HG02623 (cell line): Measurements from ENCODE around the gene CCDC61.

Experiments used
- ATAC-seq: cut with Tn5 transposase; IDR thresholded peaks from one replicate; pipeline ENCODE4 v1.9.1; 2021; ENCODE audit warnings: moderate library complexity; ENCODE audit not compliant: unreplicated experiment

The CCDC61 gene, protein sequence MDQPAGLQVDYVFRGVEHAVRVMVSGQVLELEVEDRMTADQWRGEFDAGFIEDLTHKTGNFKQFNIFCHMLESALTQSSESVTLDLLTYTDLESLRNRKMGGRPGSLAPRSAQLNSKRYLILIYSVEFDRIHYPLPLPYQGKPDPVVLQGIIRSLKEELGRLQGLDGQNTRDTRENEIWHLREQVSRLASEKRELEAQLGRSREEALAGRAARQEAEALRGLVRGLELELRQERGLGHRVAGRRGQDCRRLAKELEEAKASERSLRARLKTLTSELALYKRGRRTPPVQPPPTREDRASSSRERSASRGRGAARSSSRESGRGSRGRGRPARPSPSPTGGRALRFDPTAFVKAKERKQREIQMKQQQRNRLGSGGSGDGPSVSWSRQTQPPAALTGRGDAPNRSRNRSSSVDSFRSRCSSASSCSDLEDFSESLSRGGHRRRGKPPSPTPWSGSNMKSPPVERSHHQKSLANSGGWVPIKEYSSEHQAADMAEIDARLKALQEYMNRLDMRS

DNA sequence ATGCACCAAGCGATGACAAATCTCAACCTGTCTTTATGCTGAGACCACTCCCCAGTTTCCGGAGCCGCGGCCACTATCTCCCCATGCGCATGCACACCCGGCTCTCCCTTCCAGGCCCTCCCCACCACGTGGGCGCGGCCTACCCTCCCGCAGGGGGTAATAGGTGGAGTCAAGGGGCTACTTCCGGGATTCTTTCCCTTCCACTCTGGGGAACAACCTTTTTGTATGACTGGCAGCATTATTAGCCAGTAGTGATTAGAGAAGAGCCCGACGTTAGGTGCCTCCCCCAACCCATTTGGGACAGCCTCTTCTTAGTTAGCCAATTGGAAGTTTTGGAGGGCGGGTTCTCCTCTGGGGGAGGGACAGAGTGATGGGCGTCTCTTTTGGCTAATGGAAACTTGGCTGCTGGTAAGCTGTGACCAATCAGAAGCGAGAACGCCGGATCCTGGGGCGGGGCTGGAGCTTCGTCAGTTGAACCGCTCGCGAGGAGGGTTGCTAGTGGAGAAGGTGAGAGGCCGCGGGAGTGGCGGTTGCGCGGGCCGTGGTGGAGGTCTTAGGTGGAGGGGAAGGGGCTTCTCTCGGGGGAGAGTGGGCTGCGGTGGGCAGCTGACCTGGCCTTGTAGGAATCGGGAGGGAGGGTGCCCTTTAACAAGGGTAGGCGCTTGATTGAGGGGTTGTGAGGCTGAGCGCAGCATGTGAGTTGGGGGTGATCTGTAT lies at the start of gene CCDC61:
Gene CCDC61, plus strand, starts transcription at position 470 of the 717 bp plus-strand sequence. CDS start 7,552 bp downstream, outside the sequence.
- peak; percentile 94 for ATAC-seq

DNA sequence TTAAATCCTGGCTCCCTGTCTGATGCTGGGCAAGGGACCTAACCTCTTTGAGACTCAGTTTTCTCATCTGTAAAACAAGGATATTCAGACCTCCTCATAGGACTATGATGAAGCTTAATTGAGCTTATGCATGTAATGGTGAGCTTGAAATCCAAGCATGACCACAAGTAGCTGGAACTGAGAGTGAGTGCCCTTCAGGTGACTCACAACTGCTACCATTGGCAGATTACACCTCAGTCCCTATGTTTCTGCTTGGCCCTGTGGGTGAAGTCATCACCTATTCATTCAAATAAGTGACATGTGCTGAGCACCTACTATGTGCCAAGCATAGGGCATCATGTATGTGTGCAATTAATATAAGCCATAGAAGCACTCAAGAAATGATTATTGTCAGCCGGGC lies 47.3 kb upstream of the CCDC61 start:
- ATAC-seq, result no peak

DNA sequence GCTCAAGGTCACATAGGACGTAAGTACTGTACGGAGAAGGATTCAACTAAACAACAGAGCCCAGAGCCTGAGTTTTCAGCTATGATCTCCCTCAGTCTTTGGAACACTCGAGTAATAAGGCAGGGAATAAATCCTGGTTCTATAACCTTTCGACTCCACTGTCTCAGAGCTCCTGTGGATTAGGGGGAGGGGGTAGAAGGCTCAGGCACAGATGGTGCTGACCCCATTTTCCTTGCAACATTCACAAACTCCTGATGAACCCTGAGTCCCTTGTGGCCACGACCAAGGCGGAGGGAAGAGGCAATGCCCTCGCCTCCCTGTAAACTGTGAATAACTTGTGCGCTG lies 43.0 kb upstream of the CCDC61 start:
- ATAC-seq, result no peak

DNA sequence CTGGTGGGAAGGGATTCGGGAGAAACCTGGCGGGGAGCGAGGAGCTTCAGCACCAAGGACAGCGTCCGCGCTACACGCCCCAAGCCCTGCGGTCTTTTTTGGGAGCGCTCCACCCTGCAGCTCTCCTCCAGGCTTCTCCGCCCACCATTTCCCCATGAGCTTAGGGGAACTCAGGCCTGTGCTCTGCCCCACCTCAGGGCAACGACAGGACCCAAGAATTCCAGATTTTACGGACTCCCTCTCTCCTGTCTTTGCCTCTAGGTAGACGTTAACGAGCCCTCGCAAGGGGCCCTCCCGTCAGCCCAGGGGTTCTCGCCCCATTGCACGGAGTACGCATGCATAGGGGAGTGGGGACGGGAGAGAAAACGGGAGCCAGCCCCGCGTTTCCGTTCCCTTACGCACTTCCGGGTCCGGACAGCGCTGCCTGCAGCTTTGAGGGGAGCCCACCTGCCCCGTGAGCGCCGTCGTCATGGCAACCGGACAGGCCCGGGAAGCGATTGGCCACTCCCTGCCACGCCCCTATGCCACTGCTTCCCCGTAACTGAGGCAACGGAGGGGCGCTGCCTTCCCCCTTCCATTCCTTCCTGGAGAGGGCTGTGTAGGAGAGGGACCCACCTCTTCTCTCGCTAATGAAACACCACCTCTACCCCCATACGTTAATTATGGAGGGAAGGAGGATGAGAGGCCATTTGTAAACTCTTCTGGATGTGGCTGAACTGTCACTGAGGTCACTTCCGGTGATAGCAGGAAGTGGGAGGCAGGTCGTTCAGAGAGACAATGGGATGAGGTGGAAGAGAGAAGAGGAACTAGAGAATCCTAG lies 42.4 kb upstream of the CCDC61 start:
- ATAC-seq, result no peak

DNA sequence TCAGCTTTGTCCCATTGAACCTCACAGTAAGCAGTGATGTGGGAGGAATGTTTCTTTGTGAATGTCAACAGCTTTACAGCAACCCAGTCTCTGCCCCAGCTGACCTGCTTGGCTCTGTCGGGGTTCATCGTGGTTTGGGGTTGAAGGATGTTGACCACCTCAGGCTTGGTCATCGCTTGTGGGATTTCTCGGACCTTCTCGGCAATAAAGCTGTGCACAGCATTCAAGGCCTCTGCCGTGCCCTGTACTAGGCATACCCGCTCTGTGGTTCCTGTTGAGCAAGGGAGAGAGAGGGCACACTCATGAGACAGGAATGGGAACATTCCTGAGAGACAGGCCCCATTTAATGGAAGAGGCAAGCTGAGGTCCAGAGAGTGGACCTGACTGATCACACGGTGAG lies 41.6 kb upstream of the CCDC61 start:
- no peak for ATAC-seq

DNA sequence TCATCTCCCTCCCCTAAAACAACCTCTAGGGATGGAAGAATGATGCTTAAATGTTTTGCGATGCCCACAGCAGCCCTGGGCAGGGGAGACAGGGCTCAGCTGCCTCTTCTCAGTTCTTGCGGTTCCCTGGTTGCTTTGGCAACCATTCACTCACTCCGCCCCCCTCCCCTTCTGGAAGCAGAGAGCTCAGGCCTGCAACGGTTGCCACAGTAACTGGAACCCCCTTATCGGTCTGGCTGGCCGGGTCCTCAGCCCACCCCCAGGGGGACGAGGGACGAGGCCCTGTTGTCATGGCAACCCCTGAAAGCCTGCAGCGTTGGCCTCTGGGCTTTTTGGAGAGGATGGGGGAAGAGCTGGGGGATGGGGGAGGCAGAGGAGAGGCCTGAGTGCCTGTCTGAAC lies 41.1 kb upstream of the CCDC61 start:
- ATAC-seq, result no peak

DNA sequence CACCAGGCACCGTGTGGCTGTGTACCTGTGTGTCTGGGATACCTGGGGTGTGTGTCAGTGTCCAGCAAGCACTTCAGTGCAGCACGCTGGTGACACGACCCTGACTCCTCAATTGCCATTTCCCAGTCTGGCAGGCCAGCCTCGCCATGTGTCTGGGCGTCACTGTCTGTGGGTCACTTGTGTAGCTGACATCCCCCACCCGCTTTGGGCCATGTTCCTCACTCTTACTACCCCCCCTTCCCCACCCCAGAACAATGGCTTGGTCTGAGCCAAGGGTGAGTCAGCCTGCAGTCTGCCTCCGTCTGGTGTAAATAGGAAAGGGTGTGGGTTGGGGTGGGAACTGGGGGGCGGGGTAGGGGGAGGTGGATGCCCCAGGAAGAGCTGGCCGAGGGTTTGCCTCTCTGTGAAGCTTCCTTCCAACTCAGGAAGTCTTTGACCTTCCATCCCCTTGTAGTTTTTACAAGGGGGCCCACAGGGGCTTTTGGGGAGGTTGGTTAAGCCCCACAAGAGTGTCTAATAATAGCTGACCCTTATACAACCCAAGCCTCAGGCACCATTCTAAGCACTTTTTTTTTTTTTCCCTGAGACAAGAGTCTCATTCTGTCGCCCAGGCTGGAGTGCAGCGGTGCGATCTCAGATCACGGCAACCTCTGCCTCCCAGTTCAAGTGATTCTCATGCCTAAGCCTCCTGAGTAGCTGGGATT lies 39.2 kb upstream of the CCDC61 start:
- no peak for ATAC-seq

DNA sequence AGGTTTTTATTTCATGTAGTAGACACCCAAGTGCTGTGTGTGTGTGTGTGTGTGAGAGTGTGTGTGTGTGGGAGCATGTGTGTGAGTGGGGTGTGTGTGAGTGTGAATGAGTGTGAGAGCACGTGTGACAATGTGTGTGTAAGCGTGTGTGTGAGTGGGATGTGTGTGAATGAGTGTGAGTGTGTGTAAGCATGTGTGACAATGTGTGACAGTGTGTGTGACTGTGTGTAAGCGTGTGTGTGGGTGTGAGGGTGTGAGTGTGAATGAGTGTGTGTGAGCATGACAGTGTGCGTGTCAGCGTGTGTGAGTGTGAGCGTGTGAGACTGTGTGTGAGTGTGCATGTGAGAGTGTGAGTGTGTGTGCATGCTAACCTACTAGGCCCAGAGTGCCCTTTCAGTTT lies 36.9 kb upstream of the CCDC61 start:
- ATAC-seq, result no peak

DNA sequence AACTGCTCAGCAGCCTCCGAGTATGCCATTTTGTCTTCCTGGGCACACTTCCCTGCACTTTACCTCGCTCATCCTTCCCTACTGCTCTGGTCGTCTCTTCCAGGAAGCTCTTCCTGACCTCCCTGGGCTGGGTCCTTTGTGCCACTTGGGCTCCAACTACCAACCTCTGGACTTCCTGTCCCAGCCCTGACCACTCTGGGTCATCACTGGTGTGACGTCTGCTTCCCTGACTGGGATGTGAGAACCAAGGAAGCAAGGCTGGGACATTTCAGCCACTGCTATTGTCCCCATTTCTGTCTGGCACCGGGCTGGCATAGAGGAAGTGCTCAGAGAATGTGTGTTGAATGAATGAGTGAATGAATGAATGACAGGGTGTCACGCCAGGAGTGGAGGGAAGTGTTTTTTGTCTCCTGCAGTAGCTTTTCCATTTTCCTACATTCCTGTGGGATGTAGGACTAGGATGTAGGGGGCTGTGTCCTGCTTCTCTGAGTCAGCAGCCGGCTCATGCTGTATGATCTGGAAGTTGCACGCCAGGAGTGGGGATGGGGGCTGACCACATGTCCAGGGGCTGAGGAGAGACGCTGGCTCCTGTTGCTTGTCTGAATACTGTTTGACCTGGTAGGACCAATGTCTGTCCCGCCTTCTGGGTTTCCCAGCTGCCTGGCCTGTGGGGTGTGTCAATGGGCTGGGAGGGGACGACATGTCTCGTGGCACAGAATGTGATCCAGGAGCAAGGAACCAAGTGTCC lies 36.3 kb upstream of the CCDC61 start:
- ATAC-seq, result no peak

DNA sequence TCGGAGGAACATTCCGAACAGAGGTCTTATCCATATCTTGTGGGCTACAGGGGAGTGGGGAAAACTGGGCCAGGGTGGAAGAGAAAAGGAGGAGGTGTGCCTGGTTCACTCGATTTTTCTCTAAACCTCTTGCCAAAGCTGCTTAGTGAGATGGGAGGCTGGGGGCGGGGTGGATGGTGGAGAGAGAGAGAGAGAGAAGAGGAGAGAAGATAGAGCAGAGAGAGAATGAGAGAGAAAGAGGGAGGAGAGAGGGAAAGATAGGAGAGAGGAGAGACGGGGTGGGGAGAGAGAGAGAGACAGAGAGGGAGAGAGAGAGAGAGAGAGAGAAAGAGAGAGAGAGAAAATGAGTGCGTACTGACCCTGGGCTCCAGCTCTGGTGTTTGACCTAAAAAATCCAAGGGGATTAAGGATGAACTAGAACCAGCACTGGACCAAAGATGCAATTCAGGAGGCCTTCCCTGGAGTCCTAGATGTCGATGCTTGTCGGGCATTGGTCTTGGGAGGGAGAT lies 35.7 kb upstream of the CCDC61 start:
- ATAC-seq, result no peak

DNA sequence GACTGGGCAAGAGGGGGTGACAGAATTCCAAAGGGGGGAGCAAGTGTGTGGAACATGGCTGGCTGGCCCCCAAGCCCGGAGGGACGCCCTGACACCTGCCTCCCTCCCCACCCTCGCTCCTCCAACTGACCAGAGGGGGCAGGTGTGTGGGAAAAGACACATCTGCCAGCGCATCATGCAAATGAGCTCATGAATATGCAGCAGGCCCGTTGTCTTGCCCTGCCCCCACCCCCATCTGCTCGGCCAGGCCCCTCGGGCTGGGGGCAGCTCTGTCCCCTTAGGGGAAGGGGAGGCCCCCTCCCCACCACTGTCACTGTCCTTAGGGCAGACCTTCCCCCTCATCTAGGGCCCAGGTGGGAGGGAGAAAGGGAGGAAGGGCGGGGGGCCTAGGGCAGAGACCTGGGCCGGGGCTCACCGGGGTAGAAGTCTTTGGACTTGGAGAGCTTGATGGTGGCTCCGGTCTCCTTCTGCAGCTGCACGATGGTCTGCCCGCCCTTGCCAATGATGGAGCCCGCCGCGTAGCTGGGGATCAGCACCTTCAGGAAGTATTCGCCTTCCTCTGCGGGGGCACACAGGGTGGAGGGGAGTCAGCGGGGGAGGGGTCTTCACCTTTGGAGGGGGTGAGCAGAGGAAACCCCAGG lies 34.6 kb upstream of the CCDC61 start:
- no peak for ATAC-seq

DNA sequence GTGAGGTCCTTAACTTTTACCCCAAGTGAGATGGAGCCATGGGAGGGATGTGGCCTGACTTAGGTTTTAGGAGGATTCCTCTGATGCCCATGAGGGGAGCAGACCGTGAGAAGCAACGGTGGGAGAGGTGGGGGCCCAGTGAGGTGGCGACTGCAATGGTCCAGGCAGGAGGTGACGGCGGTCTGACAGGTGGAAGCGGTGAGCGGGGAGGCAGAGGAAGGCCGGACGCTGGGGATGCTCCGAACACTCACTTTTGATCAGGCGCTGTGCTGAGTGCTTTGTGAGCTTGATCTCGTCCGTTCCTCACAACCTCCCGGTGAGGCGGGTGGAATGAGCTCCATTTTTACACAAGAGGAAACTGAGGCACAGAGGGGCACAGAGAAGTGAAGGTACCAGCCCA lies 33.2 kb upstream of the CCDC61 start:
- ATAC-seq, result no peak

DNA sequence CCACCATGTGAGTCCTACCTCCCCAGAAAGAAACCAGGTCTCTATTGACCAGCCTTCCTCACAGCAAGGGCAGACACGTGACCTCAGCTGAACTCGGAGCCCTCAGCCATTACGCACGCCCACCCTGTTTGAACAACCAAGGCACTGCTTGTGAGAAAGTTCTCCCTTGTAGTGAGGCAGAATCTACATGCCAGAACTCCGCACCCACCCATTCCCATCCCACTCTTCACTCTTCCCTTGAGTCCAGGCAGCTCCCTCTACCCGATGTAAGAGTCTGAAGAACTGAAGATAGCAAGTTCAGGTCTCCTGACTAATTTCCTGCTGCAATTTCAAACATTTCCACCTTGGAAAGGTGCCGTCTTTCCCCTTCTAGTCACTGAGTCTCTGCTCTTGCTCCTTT lies 28.0 kb upstream of the CCDC61 start:
- ATAC-seq, result no peak

DNA sequence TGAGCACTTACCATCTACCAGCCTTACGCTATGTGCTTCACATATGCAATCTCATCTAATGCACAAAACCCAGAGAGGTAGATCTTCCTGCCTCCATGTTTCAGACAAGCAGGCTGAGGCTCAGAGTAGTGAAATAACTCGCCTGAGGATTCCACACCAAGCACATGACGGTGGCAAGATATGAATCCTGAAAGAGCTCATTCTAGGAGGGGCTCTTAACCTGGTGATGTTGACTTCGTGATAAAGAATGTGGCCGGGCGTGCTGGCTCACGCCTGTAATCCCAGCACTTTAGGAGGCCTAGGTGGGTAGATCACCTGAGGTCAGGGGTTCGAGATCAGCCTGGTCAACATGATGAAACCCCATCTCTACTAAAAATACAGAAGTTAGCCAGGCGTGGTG lies 26.6 kb upstream of the CCDC61 start:
- ATAC-seq, result no peak

DNA sequence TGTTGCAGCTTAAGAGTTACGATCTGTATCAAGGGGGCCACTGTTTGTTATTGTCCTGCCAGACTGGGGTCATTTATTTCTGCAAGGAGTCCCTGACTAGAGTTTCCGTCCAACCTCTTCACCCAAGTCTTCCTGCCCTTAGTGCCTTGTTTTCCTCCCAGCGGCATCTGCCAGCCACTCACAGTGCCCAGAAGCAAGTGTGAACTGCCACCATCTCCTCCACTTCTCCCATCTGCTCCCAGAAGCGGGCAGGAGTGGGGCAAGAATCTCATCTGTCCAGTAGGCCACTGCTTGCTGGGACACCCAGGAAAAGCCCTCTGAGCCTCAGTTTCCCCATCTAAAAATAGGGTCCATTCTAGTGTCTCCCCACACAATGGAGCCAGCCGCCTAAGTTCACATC lies 25.6 kb upstream of the CCDC61 start:
- no peak for ATAC-seq

DNA sequence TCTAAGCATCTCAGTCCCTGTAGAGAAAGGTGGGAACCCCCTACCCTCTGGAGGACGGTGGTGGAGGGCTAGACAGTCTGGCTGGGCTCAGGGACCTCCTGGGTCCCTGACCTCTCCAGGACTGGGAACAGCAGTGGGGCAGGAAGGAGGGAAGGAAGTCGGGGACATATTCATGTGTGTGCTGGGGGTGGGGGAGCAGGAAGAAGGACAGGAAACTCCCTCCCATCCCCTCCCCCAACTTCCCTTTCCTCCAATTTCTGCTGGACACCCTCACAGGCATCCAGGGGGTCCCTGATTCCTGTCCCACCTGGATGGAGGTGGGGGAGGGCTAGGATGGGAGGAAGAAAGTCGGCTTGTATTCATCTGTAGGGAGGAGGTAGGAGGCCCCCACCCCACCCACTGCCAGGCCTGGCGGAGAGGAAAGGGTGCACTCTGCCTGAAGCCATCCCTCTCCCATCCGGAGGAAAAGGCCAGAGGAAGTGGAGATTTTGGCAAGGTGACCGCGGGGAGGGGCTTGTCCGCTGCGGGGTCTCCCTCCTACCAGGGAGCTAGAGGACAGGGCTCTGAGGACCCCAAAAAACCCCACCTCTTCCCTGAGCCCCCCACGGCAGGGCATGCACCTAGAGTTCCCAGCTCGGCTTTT lies 23.9 kb upstream of the CCDC61 start:
- ATAC-seq, result no peak

DNA sequence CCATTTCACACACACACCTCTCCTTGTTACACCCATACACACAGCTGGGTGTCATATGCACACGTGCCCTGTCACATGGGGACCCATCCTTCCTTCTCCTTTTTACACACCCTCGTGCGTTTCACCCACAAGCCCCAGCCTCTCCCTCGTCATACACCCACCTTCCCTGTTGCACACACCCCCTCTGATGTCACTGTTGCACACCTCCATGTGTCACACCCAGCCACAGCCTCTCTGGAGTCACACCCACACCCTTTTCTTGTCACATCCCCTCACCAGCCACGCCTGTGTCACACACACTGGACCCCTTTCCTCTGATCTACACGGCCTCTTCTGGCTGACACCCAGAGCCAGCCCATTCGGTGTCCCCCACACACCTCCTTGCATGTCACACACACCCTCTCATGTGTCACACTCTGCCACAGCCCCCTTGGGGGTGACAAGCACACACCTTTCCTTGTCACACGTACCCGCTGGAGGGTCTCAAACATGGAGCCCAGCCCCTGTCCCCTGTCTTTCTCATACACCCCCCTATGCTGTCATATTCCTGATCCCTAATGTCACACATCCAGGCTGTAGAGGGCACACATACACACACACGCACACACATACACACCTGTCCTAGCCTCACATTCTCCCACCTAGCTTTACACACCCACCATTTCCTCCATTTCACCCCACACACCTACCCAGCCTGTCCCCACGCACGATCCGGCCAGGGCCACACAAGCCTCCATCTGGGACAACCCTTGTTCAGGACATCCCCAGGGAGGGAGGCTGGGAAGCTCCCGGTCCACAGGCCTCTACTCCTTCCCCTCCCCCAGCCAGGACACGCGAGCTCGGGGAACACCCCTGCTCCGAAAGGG lies 23.0 kb upstream of the CCDC61 start:
- no peak for ATAC-seq

DNA sequence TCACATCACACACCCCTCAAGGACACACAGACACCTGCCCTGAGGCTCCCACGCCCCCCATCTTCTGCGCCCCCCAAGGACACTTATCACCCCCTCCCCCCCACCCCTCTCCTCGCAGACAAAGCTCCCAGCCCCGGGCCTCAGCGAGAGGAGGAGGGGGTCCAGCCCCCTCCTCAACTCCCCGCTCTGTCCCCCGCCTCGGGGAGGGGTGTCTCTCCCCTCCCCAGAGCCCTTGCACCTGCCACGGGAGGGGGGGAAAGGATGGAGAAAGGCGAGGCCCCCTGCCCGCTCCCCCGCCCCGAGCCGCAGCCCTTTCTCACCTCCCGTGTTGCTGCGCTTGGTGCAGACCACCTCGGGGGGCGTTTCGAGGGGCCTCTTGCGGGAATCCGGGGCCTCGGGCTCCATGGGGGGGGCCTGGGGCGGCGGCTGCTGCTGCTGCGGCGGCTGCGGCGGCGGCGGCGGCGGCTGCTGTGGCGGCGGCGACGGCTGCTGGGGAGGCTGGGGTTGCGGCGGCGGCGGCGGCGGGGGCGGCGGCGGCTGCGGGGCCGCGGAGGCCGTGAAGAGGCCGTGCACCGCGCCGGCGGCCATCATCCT lies 22.2 kb upstream of the CCDC61 start:
- no peak for ATAC-seq
